Measurements from ENCODE around the gene PDSS1. TPM values are rescaled to one million over a fixed set of nuclear protein-coding genes. Genes with fewer than 3 reads are reported as not detected.

Gene PDSS1
- total RNA-seq, 1 experiment from 2014 or later, result 14.3 TPM

GRCh38 chr10:26790221-26790995, 92.9 kb downstream of the PDSS1 start:
- CTCF ChIA-PET, result interaction anchor here (0.6 kb wide), 1 partner anchor 63 kb away, joined by 5 read pairs; no protein-coding TSS in a partner anchor
- no peak overlapping the region for H3K27ac Mint-ChIP-seq (ENCODE audit: low read depth, unreplicated experiment)
- POLR2A ChIA-PET, result interaction anchor here (1.0 to 1.6 kb wide), 2 partner anchors 9 to 69 kb away, joined by 3 to 4 read pairs; no protein-coding TSS in a partner anchor

DNA sequence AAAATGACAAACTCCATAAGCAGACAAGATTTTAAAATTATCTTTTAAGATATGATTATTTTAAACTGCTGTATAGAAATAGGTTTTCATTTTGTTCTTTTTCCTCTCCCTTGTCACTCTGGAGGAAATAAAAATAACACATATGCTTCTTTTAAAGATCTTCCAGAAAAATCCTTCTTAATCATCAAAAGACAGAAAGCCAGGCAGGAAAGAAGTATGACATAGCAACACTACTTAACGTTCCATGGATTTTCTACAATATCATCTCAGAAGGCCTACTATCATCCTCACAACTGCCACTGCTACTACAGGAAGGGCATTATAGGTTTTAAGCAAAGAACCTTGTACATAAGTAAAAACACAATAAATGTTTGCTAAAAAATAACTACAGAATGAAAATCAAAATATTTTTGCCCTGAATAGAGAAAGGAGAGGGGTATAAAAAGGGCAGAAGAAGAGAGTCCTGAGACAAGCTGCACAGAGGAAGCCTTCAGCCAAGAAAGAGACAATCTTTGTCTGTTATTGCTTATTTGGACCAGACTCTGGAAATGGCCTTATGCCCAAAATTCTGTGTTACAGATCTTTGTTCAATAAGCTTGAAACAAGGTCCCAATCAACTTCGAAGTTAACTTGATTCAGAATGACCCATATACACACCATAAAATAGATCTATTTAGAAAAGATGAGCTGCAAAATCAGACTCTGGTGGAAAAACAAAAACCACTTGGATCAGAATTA, 95.4 kb downstream of the PDSS1 start:
- Mint-ChIP-seq H3K4me3 (ENCODE audit: unreplicated experiment) (no peak overlapping the region), H3K27ac (ENCODE audit: low read depth, unreplicated experiment) (peak overlapping the region; percentile 59), H3K36me3 (ENCODE audit: insufficient read depth, unreplicated experiment) (no peaks in the 10 kb centered on the region), H3K27me3 (ENCODE audit: insufficient read depth, unreplicated experiment) (no peaks in the 10 kb centered on the region), H3K9me3 (ENCODE audit: unreplicated experiment) (no peaks in the 10 kb centered on the region), H3K4me1 (ENCODE audit: insufficient read depth, unreplicated experiment) (peaks cover 6% of the 10 kb centered on the region)
- no peak for DNase-seq (ENCODE audit: unreplicated experiment)
- TF ChIP-seq, protein P1, sequence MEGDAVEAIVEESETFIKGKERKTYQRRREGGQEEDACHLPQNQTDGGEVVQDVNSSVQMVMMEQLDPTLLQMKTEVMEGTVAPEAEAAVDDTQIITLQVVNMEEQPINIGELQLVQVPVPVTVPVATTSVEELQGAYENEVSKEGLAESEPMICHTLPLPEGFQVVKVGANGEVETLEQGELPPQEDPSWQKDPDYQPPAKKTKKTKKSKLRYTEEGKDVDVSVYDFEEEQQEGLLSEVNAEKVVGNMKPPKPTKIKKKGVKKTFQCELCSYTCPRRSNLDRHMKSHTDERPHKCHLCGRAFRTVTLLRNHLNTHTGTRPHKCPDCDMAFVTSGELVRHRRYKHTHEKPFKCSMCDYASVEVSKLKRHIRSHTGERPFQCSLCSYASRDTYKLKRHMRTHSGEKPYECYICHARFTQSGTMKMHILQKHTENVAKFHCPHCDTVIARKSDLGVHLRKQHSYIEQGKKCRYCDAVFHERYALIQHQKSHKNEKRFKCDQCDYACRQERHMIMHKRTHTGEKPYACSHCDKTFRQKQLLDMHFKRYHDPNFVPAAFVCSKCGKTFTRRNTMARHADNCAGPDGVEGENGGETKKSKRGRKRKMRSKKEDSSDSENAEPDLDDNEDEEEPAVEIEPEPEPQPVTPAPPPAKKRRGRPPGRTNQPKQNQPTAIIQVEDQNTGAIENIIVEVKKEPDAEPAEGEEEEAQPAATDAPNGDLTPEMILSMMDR (IDR thresholded peaks at IDR 0.05; ENCODE audit: unreplicated experiment), result no peak
- POLR2A ChIA-PET, result interaction anchor here (1.1 to 1.6 kb wide), 2 partner anchors 12 to 18 kb away, joined by 3 to 6 read pairs; no protein-coding TSS in a partner anchor
- no TSS peak for BruUV-seq (replicated peaks)
- intact Hi-C loops (cut with micrococcal nuclease), result no loop called here
- CTCF ChIA-PET, result no interaction called here

More at GRCh38 chr10:26790221-26790995, 92.9 kb downstream of the PDSS1 start:
- intact Hi-C loops (cut with micrococcal nuclease), result no loop called here
- BruUV-seq (replicated peaks), result no TSS peak
- DNase-seq (ENCODE audit: unreplicated experiment), result peak; percentile 44
- TF ChIP-seq, protein P1 (IDR thresholded peaks at IDR 0.05; ENCODE audit: unreplicated experiment), result no peak
- no peaks in the 10 kb centered on the region for H3K9me3 Mint-ChIP-seq (ENCODE audit: unreplicated experiment)
- peaks cover 12% of the 10 kb centered on the region for H3K4me1 Mint-ChIP-seq (ENCODE audit: insufficient read depth, unreplicated experiment)
- H3K27me3 Mint-ChIP-seq (ENCODE audit: insufficient read depth, unreplicated experiment), result no peaks in the 10 kb centered on the region
- H3K4me3 Mint-ChIP-seq (ENCODE audit: unreplicated experiment), result no peak overlapping the region
- peaks cover 8% of the 10 kb centered on the region for H3K36me3 Mint-ChIP-seq (ENCODE audit: insufficient read depth, unreplicated experiment)

Other genes starting within 250 kb of the PDSS1 start
- gene ABI1, start 163.3 kb downstream of the PDSS1 start, total RNA-seq (2022), result 43.0 and 53.0 TPM in 2 replicates